T follicular helper cell (primary cell): Measurements from ENCODE around the gene REPS1.

Source experiments
- DNase-seq: peaks from one replicate; pipeline ENCODE4 v3.0.0-alpha.2; 2020; ENCODE audit warnings: low read depth

REPS1 gene

DNA sequence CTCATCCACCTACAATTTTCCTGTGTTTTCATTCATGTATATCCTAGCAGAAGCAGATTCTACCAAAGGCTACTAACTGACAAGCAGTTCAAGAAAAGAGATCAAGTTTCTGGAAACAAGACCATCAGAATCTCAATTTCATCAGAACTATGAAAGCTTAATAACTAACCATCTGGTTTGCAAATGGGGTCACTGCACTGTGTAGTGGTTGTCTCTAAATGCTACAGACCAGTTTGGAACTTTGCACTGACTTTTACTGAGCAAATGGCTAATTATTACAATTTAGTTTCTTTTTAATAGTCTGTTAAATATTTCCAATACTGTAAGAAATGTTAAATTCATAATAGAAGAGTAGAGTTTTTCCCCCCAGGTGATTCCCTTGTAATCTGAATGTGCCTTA is 64.5 kb downstream of the REPS1 start:
- DNase-seq = no peak

DNA sequence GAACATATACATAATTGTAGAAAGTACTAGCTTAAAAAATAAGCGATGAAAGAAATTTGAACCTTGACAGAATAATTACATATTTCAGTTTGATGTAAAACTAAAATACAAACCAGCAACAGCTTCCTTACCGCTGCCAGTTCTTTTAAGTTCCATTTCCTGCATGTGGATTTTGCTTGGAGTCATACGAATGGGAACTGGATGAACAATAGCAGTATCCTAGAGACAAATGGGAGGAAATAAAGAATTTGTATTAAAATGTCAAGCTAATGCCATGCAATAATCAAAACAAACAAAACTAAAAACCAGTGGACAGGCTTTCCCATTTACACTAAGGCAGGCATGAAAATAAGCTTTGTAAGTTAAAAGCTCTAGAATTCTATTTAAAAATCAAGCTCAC is 67.1 kb downstream of the REPS1 start:
- no peak for DNase-seq

DNA sequence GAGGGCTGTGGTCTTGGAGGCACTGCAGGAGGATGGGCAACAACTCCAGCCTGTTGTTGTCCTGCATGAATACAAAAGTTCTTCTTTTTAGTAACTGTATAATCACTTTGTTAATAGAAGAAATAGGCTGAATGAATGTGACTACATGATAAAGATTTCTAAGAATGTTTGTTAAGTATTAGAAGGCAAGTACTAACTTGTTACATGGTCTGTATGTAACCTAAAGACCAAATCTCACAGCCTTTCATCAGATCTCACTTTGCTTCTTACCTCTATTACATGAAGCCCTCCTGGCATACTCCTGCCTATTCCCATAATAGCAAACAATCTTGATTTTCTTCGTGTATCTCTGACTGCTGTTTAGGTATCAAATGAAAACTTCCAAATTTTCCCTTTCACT is 73.4 kb downstream of the REPS1 start:
- no peak for DNase-seq

DNA sequence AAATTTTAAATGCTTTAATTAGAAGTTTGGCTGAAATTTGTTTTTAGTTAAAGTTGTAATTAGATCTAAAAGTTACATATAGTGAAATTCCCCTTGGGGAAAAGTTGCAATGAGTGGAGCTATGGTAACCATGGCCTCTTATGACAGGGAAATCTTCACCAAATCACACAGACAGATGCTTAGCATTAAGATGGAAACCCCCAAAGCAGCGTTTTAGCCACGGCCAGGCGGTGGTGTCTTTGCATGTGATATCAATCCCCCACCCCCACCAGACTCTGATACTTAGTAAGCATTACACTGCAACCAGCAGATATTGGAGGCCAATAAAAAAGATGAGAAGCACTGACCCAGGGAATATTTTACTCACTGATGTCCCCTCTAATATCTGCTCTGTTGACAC is 75.7 kb downstream of the REPS1 start:
- DNase-seq = no peak

DNA sequence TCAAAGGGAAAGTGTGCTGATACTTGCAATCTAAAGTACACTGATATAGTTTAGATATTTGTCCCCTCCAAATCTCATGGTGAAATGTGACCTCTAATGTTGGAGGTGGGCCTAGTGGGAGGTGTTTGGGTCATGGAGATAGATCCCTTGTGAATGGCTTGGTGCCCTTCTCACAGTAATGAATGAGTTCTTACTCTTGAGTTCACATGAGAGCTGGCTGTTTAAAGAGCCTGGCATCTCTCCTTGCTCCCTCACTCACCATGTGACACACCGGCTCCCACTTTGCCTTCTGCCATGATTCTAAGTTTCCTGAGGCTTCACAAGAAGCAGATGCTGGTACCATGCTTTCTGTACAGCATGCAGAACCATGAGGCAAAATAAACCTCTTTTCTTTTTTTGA is 78.1 kb downstream of the REPS1 start:
- DNase-seq = no peak

DNA sequence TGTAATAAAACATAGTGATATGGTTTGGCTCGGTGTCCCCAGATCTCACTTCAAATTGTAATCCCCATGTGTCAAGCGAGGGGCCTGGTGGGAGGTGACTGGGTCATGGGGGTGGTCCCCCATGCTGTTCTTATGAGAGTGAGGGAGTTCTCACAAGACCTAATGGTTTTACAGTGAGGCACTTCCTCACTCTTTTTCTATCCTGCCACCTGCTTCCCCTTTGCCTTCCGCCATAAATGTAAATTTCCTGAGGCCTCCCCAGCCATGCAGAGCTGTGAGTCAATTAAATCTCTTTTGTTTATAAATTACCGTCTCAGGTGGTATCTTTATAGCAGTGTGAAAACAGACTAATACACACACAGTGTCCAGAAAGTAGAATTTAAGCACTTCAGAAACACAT is 78.5 kb downstream of the REPS1 start:
- no peak for DNase-seq

DNA sequence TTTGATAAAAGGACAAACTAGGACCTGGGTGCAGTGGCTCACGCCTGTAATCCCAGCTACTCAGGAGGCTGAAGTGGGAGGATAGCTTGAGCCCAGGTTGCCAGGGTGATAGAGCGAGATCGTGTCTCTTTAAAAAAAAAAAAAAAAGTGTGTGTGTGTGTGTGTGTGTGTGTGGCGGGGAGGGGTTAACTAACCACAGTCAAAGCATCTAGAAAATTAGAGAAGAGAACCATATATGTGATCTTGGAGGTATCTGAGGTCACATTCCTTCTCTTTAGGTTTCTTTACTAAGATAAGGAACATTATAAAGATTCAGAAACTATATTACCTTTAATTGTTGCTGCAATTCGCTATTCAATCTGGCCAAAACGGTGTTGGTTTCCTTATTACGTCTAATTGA is 80.9 kb downstream of the REPS1 start:
- DNase-seq = no peak

DNA sequence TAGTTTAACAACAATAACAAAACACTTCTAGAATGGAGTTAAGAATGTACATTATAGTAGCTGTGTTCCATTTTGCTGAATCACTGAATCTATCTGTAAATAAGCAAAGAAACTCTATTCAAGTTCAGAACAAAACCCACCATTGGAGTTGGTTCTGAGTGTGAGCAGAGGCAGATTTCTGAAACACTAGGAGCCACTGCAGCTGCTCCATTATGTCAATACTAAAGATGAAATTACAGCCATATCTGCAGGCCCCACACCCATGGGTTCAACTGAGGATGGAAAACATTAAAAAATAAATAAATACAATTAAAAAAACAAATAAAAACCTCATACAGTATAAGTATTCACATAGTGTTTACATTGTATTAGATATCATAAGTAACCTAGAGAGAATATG is 91.0 kb downstream of the REPS1 start:
- DNase-seq = no peak

DNA sequence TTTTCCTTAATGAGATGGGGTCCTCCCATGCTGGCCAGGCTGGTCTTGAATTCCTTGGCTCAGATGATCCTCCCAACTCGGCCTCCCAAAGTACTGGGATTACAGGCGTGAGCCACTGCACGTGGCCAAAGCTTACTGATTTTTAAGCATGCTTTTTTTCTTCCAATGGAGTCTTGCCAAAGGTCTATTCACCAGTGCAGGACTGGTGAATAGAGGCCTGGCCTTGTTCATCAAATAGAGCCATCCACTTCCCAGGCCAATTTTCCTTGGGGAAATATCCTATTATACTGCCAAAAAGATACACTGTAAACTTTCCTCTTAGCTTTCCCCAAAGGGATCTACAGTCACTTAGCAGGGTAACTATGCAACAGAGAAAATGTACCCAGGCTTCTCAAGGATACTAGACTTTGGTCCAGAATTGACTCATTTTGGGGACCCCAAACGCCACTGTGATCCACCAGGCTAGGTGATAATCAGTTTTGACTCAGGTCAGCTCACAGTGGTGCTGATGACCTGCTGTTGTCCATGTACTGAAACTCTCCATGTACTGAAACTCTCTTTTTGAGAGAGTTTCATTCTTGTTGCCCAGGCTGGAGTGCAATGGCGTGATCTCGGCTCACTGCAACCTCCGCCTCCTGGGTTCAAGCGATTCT is 91.8 kb downstream of the REPS1 start:
- no peak for DNase-seq

DNA sequence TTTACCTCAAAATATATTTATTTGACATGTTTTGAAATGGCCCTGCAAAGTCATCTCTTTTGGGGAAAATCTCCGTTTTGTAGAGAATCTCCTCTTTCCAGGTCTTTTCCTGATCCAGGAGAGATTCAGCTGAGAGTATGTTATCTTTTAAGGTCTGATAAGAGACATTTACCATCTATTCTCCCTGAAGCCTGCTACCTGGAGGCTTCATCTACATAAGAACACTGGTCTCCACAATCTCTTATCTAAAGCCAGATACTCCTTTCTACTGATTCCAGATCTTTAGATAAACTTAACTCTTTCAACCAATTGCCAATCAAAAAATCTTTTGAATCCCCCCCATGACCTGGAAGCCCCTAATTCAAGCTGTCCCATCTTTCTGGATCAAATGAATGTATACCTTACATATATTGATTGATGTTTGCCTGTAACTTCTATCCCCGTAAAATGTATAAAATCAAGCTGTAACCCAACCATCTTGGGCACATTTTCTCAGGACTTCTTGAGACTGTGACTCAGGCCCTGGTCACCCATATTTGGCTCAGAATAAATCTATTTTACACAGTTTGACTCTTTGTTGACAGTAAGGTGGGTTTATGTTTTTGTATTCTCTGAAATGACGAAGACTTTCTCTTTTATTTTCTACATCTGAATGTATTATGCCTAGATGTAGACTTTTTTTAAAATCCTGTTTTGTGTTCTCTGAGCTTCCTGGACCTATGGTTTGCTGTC is 96.6 kb downstream of the REPS1 start:
- DNase-seq = no peak

DNA sequence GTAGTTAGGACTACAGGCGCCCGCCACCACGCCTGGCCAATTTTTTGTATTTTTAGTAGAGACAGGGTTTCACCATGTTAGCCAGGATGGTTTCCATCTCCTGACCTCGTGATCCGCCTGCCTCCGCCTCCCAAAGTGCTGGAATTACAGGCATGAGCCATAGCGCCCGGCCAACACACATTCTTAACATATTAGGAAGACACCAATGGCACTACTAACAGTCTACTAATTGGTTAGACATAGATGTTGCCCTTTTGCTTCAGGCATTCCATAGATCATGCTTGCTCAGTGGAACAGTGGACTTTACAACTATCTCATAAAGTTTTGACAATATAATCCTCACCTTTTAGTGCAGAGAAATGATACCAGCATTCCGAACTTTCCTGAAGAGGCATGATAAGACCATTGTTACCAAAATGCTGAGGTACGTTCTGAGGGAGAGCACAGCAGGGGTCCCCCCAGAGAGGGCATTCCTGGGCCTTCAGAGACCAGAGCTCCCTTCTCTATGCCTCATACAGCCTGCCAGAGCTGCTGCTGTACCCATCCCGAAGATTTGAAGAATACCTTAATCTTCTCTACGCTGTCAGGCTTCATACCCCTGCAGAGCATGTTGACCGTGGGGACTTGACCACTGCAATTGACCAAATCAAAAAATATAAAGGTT is 102.8 kb downstream of the REPS1 start:
- DNase-seq = no peak

DNA sequence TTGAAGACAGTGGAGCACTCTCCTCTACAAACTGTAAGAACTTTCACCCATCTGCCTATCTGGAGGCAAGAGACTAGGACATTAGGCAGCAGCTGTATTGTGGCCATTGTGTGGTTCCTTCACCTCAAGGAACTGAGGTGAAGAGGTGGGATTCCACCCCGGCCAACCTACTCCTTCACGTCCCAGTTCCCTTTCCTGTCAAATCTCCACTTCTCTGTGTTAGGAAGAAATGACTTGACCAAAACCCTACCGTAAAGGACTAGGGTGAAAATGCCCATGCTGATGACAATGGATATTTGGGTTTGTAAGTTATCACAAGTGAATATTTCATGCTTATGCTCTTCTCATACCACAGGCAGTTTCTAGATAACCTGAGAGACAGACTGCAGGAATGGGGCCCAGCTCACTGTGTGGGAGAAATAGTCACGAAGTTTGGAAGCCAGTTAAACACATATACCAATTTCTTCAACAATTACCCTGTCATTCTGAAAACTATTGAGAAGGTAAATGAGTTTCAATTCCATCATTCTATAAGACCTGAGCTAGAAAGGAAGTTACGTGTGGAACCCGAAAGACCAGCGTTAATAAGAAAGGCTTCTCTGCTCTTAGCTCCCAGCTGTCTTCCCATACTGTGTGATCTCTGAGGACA is 105.6 kb downstream of the REPS1 start:
- DNase-seq = no peak

DNA sequence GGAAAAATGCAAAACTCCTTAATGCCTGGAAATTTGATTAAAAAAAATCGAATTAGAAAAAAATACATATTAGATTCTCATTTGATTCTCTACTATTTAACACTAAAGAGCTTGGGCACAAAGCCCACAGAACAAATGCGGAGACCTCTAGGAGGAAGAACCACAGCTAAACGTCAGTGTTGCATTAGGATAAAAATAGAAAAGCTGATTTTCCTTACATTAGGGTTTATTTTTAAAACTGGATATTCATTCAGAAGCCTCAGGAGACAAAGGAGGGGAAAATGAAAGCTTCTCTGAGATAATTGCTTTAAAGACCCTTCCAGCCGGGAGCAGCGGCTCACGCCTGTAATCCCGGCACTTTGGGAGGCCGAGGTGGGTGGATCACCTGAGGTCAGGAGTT is 114.9 kb downstream of the REPS1 start:
- DNase-seq = no peak

DNA sequence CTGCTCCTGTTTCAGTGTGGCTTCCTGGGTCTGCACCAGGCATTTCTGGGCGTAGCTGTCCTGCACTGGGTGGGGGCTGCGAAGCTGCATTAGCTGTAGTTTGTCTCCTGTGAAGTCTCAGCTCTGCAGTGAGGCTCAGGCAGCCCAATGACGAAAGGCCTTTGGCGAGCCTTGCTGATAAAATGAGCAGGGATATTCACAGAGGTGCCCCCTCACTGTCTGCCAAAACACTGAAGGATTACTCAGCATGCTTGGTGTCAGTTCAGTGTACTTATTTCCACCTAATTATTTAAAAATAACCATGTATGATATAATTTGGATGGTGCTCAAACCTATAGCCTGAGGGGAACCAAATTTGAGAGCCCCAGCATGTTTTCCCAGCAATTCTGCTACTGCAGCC is 118.7 kb downstream of the REPS1 start:
- no peak for DNase-seq

DNA sequence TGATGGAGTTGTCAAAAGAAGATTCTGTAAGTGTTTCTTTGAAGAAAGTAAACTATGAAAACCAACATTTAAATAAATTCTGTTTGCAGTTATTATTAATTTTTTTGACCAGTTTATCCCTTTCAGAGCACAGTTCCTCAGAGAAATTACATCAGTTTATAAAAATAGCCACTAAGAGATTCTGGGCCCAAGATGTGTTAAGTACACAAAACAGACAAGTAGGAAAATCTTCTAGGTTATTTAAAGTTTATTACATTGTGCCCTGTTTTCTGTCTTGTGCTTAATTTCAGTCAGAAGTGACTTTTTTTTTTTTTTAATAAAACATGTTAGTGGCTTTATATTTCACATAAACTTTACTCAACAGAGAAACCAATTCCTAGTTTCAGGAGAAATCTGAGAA is 119.9 kb downstream of the REPS1 start:
- no peak for DNase-seq

DNA sequence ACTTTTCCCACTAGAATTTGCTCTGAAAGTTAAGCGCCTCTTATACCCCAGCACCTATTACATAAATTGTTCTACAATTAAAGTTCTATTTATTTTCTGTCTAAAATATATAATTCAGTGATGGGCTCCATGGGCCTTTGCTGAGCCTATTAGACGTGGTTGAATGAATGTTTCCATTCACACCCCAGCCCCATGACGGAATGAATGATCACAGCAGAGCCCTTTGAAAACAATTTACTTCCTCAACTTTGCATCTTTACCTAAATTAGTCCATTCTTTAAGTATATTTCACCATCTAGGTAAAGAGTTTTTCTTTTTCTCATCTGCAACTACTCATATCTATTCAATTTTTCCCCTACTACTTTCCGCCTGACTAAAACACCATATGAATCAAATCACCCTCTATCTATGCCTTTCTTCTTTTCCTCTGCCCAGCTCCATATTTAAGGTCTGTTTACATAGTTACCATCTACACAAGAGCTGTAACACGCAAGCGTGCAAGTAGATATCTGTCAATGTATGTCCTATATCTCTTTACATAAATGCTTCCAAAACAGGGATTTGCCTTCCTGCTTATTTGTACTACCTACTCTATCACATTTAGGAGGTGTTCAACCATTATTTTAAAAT is 122.5 kb downstream of the REPS1 start:
- DNase-seq = no peak

DNA sequence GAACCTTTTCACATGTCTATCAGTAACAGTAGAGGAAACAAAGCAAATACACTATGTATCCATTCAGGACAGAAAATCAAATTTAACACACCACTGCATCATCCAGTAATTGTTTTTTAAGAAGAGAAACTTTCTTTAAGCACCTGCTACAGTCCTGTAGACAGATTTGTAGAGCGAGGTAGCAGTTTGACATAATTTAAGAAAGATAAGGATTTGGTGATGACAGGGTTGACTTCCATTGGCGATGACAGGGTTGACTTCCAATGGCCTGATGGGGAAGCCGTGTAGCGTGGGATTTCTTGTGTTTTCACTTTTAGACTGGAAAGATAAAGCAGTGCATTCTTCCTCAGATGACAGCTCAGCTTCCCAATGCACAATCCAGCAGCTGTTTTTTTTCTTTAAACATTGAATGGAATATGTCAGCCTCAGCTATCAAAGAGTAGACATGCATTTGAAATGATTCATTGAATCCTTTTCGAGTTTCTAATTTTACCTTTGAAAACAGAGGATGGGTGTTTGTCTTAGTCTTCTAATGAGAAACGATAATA is 123.6 kb downstream of the REPS1 start:
- no peak for DNase-seq

DNA sequence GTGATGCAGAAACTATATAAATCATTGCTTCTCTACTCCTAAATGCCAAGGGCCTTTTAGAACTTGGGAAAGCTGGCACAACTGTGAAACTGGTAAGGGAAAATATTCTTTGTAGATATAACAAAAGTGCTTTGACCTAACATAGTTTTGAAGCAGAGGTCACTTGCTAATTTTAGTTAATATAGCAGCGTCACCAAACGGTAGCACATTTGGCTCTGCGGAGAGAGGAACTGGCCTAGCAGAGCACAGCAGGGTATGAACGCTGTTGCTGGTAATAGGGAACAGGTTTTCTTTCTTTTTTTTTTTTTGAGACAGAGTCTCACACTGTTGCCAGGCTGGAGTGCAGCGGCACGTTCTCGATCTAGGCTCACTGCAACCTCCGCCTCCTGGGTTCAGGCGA is 124.7 kb downstream of the REPS1 start:
- no peak for DNase-seq

DNA sequence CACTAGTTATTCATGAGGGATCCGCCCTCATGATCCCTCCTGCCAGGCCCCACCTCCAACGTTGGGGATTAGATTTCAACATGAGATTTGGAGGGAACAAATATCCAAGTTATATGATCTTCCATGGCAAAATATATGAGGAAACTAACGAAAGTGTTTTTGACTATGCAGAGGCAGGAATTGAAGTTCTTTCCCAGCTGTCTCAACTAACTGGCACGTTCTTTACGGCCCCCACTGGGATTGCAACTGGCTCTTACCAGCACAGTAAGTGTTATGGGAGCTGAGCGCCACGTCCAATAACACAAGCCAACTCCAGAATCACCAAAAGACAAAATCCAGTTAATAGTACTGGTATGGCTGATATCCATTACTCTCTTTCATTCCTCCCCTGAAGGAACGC is 125.6 kb downstream of the REPS1 start:
- DNase-seq = no peak

DNA sequence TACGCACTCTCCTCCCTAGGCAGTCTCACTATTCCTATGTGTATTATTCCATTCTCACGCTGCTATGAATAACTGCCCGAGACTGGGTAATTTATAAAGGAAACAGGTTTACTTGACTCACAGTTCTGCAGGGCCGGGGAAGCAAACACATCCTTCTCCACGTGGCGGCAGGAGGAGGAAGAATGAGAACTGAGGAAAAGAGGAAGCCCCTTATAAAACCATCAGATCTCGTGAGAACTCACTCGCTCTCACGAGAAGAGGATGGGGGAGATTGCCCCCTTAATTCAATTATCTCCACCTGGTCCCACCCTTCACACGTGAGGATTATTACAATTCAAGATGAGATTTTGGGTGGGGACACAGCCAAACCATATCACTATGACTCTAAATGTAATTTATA is 130.3 kb downstream of the REPS1 start:
- no peak for DNase-seq

DNA sequence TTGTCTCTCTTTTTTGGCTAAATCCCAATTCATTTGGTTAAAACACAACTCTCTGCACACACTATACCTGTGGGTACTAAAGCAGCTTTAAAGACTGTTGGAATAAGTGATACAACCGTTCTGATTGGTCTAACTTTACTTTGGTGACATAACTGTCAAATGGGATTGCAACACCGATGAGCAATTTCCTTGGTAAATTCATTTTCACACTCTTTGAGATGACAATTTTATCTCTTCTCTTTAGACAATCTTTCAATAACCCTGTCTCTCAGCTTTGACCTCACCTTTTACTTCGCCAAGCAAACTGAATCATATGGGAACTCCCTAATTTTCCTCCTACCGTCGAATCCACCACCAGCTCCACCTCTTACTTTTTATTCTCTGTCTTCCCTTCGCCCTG is 131.4 kb downstream of the REPS1 start:
- no peak for DNase-seq
